HUES6 (cell line): Measurements from ENCODE around the gene HYAL2.
A peak's percentile ranks its signal among the peaks of the same experiment; 100 is the strongest.

Experiments used
- H3K27ac ChIP-seq: 2 replicates; pipeline ENCODE4 v1.7.0; 2013; ENCODE audit warnings: low read depth, mild to moderate bottlenecking, low read length, inconsistent platforms
- H3K27me3 ChIP-seq: 2 replicates; pipeline ENCODE4 v1.6.1; 2013; ENCODE audit warnings: low read length; ENCODE audit not compliant: control insufficient read depth, insufficient read depth
- H3K36me3 ChIP-seq: 2 replicates; pipeline ENCODE4 v1.6.1; 2013; ENCODE audit warnings: low read length; ENCODE audit not compliant: control insufficient read depth, insufficient read depth
- H3K4me1 ChIP-seq: 2 replicates; pipeline ENCODE4 v1.6.1; 2013; ENCODE audit warnings: low read length; ENCODE audit not compliant: control insufficient read depth, insufficient read depth
- H3K4me3 ChIP-seq: 2 replicates; pipeline ENCODE4 v1.5.1; 2013; ENCODE audit warnings: low read depth, low read length
- H3K9ac ChIP-seq: one replicate; pipeline ENCODE4 v1.6.1; 2013; ENCODE audit warnings: mild to moderate bottlenecking, low read length
- H3K9me3 ChIP-seq: 2 replicates; pipeline ENCODE4 v1.6.1; 2013; ENCODE audit warnings: low read depth, low read length; ENCODE audit not compliant: control insufficient read depth, insufficient read depth

The HYAL2 gene

GRCh38 chr3:50338965-50339364 is 16.4 kb upstream of the HYAL2 start:
- Histone ChIP-seq H3K27me3 (peaks cover 54% of the 10 kb centered on the region), H3K36me3 (peaks cover 3% of the 10 kb centered on the region; the same call in 1 of the 2 replicates), H3K9ac (no peak overlapping the region), H3K4me1 (peaks cover 35% of the 10 kb centered on the region), H3K9me3 (no peaks in the 10 kb centered on the region), H3K27ac (no peak overlapping the region), H3K4me3 (no peak overlapping the region)

- H3K4me3 ChIP-seq, result peak overlapping the region; percentile 89
- H3K27me3 ChIP-seq, result peaks cover 39% of the 10 kb centered on the region
- H3K9ac ChIP-seq, result peak overlapping the region; percentile 95
- peaks cover 35% of the 10 kb centered on the region for H3K4me1 ChIP-seq
- peaks cover 8% of the 10 kb centered on the region for H3K36me3 ChIP-seq
- H3K9me3 ChIP-seq, result no peaks in the 10 kb centered on the region
- H3K27ac ChIP-seq, result peak overlapping the region; percentile 90
These were observed 14.8 kb upstream of the HYAL2 start for GRCh38 chr3:50337175-50337861.

GRCh38 chr3:50336452-50337174 is 14.1 kb upstream of the HYAL2 start:
- Histone ChIP-seq H3K36me3 (peaks cover 15% of the 10 kb centered on the region), H3K9me3 (no peaks in the 10 kb centered on the region), H3K4me3 (peak overlapping the region; percentile 89), H3K27me3 (peaks cover 32% of the 10 kb centered on the region), H3K9ac (peak overlapping the region; percentile 95), H3K27ac (peak overlapping the region; percentile 90; the same call in 1 of the 2 replicates), H3K4me1 (peaks cover 35% of the 10 kb centered on the region)

GRCh38 chr3:50334339-50335075 is 12.0 kb upstream of the HYAL2 start:
- Histone ChIP-seq H3K9me3 (no peaks in the 10 kb centered on the region), H3K9ac (no peak overlapping the region), H3K27ac (no peak overlapping the region), H3K36me3 (peaks cover 36% of the 10 kb centered on the region), H3K27me3 (peaks cover 11% of the 10 kb centered on the region), H3K4me1 (peaks cover 23% of the 10 kb centered on the region), H3K4me3 (no peak overlapping the region)

GRCh38 chr3:50333744-50334328 is 11.3 kb upstream of the HYAL2 start:
- H3K27me3 ChIP-seq, result peaks cover 5% of the 10 kb centered on the region
- peaks cover 23% of the 10 kb centered on the region for H3K4me1 ChIP-seq
- no peak overlapping the region for H3K4me3 ChIP-seq
- no peak overlapping the region for H3K27ac ChIP-seq
- H3K36me3 ChIP-seq, result peaks cover 39% of the 10 kb centered on the region
- H3K9ac ChIP-seq, result no peak overlapping the region
- H3K9me3 ChIP-seq, result no peaks in the 10 kb centered on the region

GRCh38 chr3:50331364-50331907 is 8.9 kb upstream of the HYAL2 start:
- H3K4me1 ChIP-seq, result peaks cover 14% of the 10 kb centered on the region
- no peaks in the 10 kb centered on the region for H3K27me3 ChIP-seq
- no peak overlapping the region for H3K27ac ChIP-seq
- no peaks in the 10 kb centered on the region for H3K9me3 ChIP-seq
- no peak overlapping the region for H3K9ac ChIP-seq
- no peak overlapping the region for H3K4me3 ChIP-seq
- peaks cover 39% of the 10 kb centered on the region for H3K36me3 ChIP-seq

GRCh38 chr3:50330330-50330729 is 7.8 kb upstream of the HYAL2 start:
- peaks cover 50% of the 10 kb centered on the region for H3K36me3 ChIP-seq
- no peak overlapping the region for H3K9ac ChIP-seq
- peaks cover 7% of the 10 kb centered on the region; the same call in 1 of the 2 replicates for H3K4me1 ChIP-seq
- H3K9me3 ChIP-seq, result no peaks in the 10 kb centered on the region
- H3K27ac ChIP-seq, result no peak overlapping the region
- H3K27me3 ChIP-seq, result no peaks in the 10 kb centered on the region
- H3K4me3 ChIP-seq, result no peak overlapping the region

GRCh38 chr3:50327943-50328691 is 5.6 kb upstream of the HYAL2 start, which contains the start of gene TUSC2:
TUSC2 (minus strand) TSS chr3:50328223; CDS start chr3:50328099, 124 bp downstream.
- H3K4me1 ChIP-seq, result peaks cover 12% of the 10 kb centered on the region
- H3K9ac ChIP-seq, result peak within 1 kb of the TSS; percentile 77
- peak within 1 kb of the TSS; percentile 3; the same call in 1 of the 2 replicates for H3K27ac ChIP-seq
- peak within 1 kb of the TSS; percentile 84 for H3K4me3 ChIP-seq
- no peaks in the 10 kb centered on the region for H3K9me3 ChIP-seq
- peaks cover 44% of the 10 kb centered on the region for H3K36me3 ChIP-seq
- H3K27me3 ChIP-seq, result no peaks in the 10 kb centered on the region

GRCh38 chr3:50327129-50327528 is 4.6 kb upstream of the HYAL2 start:
- no peak overlapping the region for H3K27ac ChIP-seq
- peak overlapping the region; percentile 77 for H3K9ac ChIP-seq
- peaks cover 20% of the 10 kb centered on the region for H3K4me1 ChIP-seq
- H3K36me3 ChIP-seq, result peaks cover 40% of the 10 kb centered on the region
- no peaks in the 10 kb centered on the region for H3K27me3 ChIP-seq
- peak overlapping the region; percentile 84 for H3K4me3 ChIP-seq
- H3K9me3 ChIP-seq, result no peaks in the 10 kb centered on the region

- peaks cover 20% of the 10 kb centered on the region for H3K4me1 ChIP-seq
- no peaks in the 10 kb centered on the region for H3K27me3 ChIP-seq
- no peak overlapping the region for H3K9ac ChIP-seq
- H3K36me3 ChIP-seq, result peaks cover 31% of the 10 kb centered on the region
- H3K9me3 ChIP-seq, result no peaks in the 10 kb centered on the region
- no peak overlapping the region for H3K27ac ChIP-seq
- H3K4me3 ChIP-seq, result no peak overlapping the region
These were observed 3.6 kb upstream of the HYAL2 start for GRCh38 chr3:50326182-50326541.
